GM19467 (cell line): ENCODE data around the gene LCN1.
"Not testable (repeated sequence)": the region's sequence is repeated elsewhere in the genome, so short reads cannot be mapped to it uniquely, and the experiment has no call there.

Experiments used
- ATAC-seq: cut with Tn5 transposase; IDR thresholded peaks from one replicate; pipeline ENCODE4 v1.9.1; 2021; ENCODE audit warnings: mild to moderate bottlenecking, moderate library complexity; ENCODE audit not compliant: unreplicated experiment

LCN1 gene

DNA sequence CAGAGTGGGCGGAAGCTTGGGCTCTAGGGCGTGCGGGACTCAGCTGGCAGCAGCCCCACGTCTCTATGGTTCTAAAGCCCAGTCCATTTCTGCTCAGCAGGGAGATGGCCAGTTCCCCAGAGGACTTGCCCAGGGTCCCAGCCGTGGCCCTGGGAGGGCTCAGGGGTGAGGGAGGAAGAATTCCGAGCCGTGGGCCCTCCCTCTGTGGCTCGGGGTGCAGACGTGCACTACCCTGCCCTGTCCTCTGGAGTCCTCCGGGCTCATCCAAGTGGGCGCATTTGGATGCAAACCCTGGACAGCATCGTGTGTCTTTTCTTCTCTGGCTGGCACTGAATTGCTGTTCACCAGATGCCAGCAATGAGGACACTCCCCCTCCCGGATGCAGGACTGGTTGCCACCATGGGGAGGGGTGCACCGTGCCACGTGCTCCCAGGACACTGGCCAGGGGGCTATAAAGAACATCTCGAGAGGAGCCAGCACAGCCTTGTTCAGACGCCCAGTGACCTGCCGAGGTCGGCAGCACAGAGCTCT lies 24.5 kb downstream of the LCN1 start, which contains the start of gene OBP2A:
TSS of gene OBP2A (plus strand) at position 481 of the 531 bp plus-strand sequence. CDS start 55 bp downstream, outside the sequence.
- ATAC-seq = not testable (repeated sequence)

DNA sequence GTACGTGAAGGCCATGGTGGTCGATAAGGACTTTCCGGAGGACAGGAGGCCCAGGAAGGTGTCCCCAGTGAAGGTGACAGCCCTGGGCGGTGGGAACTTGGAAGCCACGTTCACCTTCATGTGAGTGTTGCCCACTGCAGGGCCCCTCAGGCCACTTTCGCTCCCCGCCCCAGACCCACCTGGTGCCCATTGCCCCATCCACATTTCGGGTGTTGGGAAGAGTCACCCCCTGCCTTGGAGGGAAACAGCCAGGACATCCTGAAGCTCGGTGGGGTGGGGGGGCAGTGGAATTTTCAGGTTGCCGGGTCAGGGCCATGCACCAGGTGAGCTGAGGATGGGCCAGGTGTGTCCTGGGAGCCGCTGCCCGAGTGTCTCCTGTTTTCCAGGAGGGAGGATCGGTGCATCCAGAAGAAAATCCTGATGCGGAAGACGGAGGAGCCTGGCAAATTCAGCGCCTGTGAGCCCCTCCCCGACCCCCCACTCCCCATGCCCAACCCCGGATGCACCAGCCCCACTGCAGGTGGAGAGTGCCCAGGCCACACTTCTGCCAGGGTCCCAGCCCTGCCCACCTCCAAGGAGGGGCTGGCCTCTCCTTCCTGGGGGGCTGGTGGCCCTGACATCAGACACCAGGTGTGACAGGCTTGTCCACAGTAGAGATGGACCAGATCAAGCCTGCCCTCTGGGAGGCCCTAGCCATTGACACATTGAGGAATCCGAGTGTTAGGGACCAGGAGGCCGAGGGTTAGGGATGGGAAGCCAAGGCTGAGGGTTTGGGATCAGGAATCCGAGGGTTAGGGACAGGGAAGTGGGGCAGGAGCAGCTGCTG lies 25.8 kb downstream of the LCN1 start:
- ATAC-seq = not testable (repeated sequence)

DNA sequence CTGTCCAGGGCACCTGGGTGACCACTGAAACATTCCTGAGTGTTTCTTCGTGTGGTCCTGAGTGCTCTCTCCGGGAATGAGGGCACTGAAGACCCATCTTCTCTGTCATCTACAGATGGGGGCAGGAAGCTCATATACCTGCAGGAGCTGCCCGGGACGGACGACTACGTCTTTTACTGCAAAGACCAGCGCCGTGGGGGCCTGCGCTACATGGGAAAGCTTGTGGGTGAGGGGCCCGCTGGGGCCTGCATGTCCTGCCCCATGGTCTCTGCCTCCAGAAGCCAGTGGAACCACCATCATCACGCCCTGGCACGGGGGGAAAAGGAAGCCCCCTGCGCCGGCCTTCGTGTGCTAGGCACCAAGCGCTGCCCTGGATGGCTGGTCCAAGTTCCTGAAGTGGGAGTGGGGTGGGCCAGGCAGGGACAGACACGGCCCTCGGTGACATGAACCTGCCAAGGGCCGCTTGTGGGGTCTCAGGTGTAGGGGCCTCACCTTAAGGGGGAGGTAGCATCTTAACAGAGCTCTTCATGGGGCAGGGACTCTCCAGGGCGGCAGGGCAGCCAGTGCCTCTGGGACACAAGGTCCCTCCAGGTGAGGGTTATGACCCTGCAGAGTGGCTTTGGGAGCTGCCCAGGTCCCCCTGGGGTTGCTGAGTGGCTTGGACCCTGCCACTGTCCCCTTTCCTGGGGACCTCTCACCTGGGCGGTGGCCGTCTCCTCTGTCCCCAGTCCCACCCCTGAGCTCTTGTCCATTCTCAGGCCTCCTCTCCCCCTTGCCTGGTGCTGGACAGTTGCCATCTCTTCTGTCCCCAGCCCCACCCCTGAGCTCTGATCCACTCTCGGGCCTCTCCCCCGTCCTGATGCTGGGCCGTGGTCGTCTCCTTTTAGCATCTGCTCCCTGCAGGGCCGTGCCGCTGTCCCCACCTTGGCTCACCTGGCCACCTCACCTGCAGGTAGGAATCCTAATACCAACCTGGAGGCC lies 26.8 kb downstream of the LCN1 start:
- no peak for ATAC-seq

DNA sequence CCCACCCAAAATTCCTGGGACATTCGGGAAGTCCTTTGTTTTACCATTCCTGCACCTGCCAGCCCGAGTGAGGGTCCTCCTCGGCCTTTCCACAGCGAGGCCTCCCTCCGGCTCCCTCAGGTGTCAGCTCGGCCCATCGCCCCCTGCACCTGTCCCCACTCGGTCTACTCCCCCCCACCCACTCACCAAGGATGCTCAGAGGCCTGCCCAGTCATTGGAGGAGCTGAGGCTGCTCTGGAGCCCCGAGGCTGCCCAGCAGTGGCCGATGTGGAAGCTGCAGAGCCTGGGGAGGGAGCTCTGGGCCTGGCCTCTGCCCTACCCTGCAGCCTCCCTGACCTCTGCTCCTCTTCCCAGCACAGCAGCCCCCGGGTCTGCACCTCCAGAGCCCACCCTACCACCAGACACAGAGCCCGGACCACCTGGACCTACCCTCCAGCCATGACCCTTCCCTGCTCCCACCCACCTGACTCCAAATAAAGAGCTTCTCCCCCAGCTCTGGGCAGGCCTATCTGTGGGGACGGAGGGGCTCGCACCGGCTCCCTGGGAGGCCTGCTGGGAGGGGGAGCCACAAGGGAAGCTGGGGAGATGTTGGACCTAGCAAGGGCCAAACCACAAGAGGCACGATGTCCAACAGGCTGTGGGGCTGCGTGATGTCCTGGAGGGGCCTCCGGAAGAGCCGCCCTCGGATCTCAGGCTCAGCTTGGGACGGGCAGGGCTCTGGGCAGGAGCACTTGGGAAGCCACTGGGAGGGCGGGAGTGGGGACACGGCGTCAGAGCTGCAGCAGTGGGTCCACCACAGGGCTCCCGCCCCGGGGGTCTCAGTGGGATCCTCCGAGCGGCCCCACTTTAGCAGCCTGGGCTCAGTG lies 28.5 kb downstream of the LCN1 start:
- ATAC-seq = not testable (repeated sequence)

DNA sequence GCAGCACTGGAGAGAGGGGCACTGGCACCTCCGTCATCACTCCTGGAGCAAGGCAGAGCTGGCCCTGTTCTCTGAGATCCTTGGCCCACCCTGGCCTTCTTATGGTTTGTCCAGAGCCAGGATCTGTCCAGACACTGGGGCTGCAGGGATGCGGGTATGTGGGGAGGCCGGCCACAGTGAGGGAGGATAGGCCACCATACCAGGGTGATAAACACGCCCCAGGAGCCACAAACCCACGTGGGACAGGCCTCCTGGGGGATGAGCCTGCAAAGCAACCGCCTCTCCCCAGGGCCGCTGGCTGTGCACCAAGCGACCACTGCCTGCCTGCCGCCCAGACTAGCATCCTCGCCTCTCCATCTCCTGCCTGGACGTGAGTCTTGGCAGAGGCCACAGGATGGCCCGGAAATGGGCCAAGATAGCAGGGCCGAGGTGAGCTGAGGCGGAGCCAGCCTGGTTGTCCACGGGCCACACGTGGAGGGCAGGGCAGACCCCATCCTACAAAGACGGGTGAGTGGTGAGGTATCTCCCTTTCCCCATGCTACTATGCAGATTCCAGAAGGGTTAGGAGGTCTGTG lies 29.2 kb downstream of the LCN1 start:
- no peak for ATAC-seq

DNA sequence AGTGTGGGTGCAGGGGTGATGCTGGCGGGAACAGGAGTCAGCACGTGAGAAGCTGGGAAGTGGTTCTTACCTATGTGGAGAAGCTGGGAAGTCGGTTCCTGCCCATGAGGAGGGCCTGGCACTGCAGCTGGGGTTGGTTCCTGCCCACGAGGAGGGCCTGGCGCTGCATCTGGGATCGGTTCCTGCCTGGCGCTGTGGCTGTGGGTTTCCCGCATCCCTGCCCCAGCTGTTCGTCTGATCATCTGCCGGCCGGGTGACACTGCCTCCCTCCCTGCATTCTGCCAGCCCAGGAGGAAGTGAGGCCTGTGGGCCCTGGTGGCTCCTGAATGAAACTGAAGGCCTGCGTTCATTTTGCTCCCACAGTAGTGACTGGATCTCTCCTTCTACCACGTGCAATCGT lies 29.8 kb downstream of the LCN1 start:
- no peak for ATAC-seq

DNA sequence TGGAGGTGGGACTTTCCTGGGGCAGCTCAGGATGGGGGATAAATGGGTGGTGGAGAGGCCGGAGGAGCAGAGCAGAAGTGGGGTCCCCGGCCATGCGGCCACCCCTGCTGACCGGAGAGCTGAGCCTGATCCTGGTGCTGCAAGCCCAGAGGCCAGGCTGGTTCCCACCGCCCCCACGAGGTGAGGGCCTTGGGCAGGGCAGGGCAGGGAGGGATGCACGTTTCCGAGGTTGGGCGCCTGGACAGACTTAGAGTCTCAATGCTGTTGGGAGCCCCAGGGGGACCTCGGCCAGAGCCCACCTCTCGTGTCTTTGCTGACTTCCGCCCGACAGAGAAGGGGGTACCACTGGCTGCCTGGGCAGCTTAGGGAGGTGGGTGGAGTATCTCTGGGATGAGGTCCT lies 30.2 kb downstream of the LCN1 start:
- ATAC-seq = no peak

DNA sequence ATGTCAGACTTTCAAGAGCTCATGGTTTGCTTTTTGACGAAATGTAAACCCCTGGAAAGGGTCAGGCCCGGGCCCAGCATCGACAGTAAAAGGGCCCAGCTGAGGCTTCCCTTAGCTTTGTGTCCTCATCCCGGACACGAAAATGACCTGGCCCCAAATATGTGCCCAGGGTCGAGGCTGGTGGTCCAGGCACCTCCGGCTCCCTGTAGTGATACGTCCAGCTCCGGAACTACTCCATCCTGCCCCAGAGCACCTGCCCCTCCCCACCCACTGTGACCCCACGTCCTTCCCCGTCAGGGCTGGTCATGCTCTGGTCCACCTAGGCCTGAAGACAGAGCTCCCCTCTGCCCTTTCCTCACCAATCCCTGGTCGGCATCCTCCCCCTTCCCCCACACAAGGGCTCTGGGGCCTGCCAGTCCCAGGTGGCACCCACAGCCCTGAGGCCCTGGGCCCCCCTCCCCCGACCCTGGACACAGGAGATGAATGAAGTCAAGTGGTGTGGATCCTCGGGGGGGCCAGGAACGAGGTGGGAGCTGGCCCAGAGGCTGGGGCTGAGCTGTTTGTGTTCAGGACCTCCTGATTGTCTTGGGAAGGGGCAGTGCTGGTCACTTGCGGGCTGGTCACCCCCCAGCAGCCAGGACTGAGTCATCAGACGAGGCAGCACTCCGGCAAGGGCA lies 30.9 kb downstream of the LCN1 start:
- ATAC-seq = no peak

DNA sequence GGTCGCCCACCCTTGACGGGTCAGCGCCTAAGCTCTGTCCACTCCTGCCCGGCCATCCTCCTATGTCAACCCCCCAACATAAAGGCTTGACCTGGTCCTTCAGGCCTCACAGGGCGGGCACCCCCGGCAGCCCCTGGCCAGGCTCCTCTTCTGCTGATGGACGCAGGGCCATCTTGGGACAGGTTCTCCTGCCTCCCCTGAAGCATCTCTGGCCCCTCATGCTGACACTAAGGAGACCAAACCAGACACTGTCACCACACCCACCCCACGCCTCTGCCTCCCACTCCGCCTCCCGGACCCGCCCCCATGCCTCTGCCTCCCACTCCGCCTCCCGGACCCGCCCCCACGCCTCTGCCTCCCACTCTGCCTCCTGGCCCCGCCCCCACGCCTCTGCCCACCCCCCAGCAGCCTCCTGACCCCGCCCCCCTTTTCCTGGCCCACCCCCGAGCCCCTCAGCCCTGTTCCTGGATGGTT lies 31.5 kb downstream of the LCN1 start:
- ATAC-seq = no peak

DNA sequence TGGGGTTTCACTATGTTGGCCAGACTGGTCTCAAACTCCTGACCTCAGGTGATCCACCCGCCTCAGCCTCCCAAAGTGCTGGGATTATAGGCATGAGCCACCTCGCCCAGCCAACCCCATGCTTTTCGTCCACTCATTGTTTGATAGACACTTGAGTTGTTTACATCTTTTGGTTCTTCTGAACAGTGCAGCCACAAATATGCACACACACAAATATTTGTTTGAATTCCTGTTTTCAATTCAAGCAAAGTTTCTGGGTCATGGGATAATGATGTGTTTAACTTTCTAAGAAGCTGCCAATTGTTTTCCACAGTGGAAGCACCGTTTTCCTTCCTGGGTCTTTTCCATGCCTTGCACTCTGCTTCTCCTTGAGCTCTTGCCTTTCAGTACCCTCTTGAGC lies 33.5 kb downstream of the LCN1 start:
- ATAC-seq = no peak

DNA sequence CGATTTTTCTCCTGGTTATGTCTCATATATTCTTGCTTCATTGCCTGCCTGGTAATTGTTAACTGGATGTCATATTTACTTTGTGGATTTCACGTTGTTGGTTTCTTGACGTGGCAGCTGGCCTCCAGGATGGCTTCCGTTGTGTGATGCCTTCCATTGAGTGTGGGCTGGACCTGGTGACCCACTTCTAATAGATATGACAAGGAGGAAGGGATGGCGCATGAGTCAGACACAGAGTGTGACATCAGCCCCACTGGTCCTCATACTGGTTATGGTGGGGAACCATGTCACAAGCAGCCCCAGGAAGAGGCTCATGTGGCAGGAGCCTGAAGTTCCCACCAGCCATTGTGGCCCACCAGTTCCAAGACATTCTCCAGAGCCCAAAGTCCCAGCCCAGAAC lies 34.0 kb downstream of the LCN1 start:
- no peak for ATAC-seq

DNA sequence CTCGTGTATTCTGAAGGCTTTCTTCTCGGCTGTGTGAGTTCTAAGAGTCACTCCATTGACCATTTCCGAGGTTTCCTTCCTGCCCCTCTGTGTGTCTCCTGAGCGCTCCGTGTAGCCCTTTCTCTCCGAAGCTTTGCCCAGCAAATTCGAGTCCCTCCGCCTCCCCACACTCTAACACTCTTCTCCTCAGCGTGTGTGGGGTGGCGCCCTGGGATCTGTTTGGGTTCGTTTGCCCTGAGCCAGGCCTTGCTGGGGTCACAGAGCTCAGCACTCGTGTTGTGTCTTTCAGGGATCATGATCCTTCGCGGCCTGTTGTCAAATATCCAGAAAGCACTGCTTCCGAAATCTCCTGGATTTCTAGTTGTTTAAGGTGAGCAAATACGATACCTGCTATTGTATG lies 34.7 kb downstream of the LCN1 start:
- ATAC-seq = no peak

DNA sequence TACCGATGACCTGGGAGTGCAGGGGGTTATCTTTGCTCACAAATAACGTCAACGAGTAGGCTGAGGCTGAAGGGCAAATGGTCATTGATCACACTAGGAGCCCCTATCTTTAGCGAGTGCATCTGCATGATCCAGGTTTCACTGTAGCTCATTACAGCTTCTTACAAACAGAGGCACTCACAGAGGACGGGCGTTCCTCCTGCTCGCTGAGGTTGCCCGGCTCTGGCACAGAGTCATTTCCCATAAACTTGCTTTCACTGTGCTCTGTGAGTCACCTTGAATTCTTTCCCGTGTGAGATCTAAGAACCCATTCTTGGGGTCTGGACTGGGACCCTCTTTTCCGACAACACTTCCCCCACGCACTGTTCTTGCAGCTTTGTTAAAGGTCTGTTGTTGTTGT lies 38.4 kb downstream of the LCN1 start:
- no peak for ATAC-seq

DNA sequence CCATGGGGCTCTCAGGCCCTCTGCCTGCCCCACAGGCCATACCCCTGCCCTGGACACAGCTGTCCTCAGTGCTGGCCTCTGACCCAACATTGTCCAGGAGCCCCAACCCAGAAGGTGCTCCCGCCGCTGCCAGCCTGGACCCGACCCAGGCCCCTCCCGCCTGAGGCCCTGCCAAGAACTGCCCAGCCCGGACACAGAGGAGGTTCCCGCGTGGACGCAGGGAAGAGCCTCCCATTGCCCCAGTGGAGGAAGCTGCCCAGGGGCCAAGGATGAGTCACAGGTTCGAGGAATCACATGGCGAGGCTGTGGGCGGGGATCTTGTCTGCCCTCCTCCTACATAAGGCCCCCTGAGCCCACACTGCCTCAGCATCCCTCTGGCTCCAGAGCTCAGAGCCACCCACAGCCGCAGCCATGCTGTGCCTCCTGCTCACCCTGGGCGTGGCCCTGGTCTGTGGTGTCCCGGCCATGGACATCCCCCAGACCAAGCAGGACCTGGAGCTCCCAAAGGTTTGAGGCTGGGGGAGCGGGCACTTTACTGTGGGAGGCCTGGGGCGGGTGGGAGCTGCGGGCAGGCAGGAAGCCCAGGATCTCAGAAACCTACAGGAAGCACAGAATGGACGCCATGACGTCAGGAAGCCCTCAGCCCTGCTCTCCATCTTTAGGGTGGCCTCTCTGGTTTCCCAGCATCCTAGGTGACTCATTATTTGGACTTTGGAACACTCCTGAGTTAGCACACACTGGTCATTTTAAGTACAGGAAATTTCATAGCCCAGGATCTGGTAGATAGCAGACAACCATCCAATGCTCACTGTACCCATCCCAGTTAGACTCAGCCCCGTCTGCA lies 40.4 kb downstream of the LCN1 start, which contains the start of gene PAEP:
TSS of gene PAEP (plus strand) at position 366 of the 844 bp plus-strand sequence.
- ATAC-seq = no peak

DNA sequence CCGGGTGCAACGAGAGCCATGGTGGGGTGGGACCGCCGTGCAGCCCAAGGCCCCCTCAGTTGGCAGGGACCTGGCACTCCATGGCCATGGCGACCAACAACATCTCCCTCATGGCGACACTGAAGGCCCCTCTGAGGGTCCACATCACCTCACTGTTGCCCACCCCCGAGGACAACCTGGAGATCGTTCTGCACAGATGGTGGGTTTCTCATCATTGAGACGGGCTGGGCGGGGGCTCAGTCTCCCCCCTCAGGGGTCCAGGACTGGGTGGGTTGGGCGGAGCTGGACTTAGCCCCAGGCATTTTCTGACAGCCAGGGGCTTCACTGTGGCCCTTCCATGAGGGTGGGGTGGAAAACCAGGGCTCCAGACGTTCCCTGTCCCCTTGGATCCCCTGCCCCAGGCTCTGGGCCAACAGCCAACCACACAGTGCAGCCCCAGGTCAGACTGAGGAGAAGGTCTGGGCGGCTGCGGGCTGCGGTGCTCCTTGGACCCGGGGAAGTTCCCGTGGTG lies 41.0 kb downstream of the LCN1 start:
- ATAC-seq = no peak

DNA sequence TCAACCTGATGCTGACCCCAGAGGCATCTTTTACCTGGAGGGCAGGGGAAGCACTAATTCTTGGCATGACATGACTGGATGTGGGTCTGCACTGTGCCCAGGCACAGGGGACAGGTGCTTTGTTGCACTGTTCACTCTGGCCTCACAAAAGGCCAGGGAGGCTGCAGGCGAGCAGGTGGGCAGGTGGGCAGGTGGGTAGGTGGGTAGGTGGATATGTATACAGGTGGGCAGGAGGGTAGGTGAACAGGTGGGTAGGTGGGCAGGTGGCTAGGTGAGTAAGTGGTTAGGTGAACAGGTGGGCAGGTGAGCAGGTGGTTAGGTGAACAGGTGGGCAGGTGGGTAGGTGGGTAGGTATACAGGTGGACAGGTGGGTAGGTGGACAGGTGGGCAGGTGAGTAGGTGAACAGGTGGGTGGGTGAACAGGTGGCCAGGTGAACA lies 41.8 kb downstream of the LCN1 start:
- no peak for ATAC-seq

DNA sequence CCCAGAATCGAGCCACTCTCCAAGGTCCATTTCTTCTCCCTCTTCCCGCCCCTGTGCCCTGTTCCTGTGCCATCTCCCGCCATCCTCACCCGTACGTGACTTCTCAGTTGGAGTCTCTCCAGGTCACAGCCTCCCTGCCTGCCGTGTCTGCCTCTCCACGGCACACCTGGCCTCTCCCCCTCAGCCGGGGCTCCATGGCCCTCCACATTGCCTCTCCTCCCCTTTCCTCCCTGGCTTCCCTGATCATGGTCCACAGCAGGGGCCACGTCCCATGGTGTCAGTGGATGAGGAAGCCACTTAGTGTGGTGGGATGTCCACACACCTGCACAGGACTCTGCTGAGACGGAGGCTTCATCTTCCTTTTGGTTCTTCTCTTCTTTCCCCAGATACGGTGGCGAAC lies 42.6 kb downstream of the LCN1 start:
- ATAC-seq = no peak

DNA sequence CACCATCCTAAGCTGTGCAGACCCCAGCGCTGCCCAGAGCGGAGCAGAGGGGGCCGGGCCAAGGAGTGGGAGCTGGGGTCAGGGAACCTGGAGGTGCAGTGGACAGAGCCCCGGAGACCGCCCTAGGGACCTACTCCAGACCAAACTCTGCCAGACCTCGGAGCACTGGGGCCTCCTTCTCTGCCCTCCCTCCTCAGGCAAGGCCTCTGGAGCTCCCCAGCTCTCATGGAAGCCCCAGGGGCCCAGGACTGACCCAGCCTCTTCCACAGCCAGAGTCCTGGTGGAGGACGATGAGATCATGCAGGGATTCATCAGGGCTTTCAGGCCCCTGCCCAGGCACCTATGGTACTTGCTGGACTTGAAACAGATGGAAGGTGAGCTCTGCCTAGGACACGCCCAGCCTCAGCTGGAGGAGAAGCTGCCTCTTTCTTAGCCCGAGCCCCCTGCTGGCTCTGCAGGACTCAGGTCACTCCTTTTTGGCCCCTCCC lies 43.9 kb downstream of the LCN1 start:
- ATAC-seq = no peak
